GM23338 (cell line): ENCODE measurements around the gene TXNL4B.

Experiments used
- CREB1 ChIP-seq: fragments of 250-450 bp; sonication (Bioruptor Pico); IDR thresholded peaks from 2 replicates; pipeline ENCODE4 v1.5.0; 2020; ENCODE audit warnings: low read depth, mild to moderate bottlenecking, moderate library complexity
- CTCF ChIP-seq, 2 experiments: fragments of 200-600 bp in 1 of 2; sonication (generic) in 1 of 2; conservative IDR thresholded peaks; 2 replicates each; pipeline versions ENCODE4 v1.5.1 to v1.6.1; 2016 to 2017; ENCODE audit warnings: antibody characterized with exemption in 2 of 2, low read depth in 2 of 2, mild to moderate bottlenecking in 2 of 2, moderate library complexity in 1 of 2
- EZH2 ChIP-seq: fragments of 200-600 bp; sonication (generic); IDR thresholded peaks from one replicate; pipeline ENCODE4 v1.8.0; 2017; ENCODE audit warnings: antibody characterized with exemption, mild to moderate bottlenecking, low read depth; ENCODE audit not compliant: unreplicated experiment
- EZH2phosphoT487 ChIP-seq: fragments of 200-600 bp; sonication (generic); IDR thresholded peaks from one replicate; pipeline ENCODE4 v1.8.1; 2018; ENCODE audit warnings: antibody characterized with exemption; ENCODE audit not compliant: unreplicated experiment
- JUNB ChIP-seq: IDR thresholded peaks from one replicate; pipeline ENCODE4 v1.6.1; 2016; ENCODE audit warnings: antibody characterized with exemption; ENCODE audit not compliant: unreplicated experiment
- POLR2AphosphoS5 ChIP-seq: IDR thresholded peaks from 2 replicates; pipeline ENCODE4 v1.6.1; 2016; ENCODE audit warnings: antibody characterized with exemption, low read depth
- REST ChIP-seq: IDR thresholded peaks from one replicate; pipeline ENCODE4 v1.6.1; 2018; ENCODE audit warnings: antibody characterized with exemption; ENCODE audit not compliant: unreplicated experiment
- STAT1 ChIP-seq: IDR thresholded peaks from one replicate; pipeline ENCODE4 v1.6.1; 2016; ENCODE audit warnings: antibody characterized with exemption; ENCODE audit not compliant: unreplicated experiment
- TF ChIP-seq, protein P1 (sequence below): IDR thresholded peaks from 2 replicates; pipeline ENCODE4 v1.6.1; 2016; ENCODE audit warnings: antibody characterized with exemption

DNA sequence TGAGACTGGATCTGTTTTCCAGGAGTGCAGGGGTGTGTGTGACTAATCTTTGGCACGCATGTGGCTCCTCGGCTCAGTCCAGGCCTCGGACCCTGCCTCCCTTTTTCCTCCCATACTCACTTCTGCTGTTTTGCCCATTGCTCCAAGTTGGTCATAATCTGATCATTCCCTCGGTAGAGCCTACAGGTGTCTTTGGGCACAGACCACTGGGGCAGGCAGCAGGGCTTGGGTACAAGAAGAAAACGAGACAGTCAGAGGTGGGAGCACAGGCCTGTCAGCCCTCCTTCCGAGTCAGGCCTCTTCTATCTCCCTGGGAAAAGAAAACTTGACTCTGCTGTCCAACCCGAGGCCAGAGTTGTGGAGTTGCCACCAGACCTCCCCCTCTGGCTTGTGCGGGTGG, 30.0 kb upstream of the TXNL4B start:
- TF ChIP-seq CTCF (conservative IDR thresholded peaks at IDR 0.05; ENCODE audit: low read depth in 2 of 2) = no peak
- no peak for TF ChIP-seq EZH2phosphoT487
- no peak for TF ChIP-seq POLR2AphosphoS5
- no peak for TF ChIP-seq REST
- no peak for TF ChIP-seq EZH2
- TF ChIP-seq CREB1 (CRISPR knock-in tag) = no peak
- TF ChIP-seq STAT1 = no peak
- TF ChIP-seq, protein P1, sequence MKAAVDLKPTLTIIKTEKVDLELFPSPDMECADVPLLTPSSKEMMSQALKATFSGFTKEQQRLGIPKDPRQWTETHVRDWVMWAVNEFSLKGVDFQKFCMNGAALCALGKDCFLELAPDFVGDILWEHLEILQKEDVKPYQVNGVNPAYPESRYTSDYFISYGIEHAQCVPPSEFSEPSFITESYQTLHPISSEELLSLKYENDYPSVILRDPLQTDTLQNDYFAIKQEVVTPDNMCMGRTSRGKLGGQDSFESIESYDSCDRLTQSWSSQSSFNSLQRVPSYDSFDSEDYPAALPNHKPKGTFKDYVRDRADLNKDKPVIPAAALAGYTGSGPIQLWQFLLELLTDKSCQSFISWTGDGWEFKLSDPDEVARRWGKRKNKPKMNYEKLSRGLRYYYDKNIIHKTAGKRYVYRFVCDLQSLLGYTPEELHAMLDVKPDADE = no peak
- TF ChIP-seq JUNB = no peak
